GM18519 (cell line): ENCODE data around the gene GREM1.

Source experiments
- ATAC-seq: cut with Tn5 transposase; IDR thresholded peaks from one replicate; pipeline ENCODE4 v1.9.1; 2021; ENCODE audit warnings: mild to moderate bottlenecking, moderate library complexity; ENCODE audit not compliant: unreplicated experiment, low FRiP score

The GREM1 gene

DNA sequence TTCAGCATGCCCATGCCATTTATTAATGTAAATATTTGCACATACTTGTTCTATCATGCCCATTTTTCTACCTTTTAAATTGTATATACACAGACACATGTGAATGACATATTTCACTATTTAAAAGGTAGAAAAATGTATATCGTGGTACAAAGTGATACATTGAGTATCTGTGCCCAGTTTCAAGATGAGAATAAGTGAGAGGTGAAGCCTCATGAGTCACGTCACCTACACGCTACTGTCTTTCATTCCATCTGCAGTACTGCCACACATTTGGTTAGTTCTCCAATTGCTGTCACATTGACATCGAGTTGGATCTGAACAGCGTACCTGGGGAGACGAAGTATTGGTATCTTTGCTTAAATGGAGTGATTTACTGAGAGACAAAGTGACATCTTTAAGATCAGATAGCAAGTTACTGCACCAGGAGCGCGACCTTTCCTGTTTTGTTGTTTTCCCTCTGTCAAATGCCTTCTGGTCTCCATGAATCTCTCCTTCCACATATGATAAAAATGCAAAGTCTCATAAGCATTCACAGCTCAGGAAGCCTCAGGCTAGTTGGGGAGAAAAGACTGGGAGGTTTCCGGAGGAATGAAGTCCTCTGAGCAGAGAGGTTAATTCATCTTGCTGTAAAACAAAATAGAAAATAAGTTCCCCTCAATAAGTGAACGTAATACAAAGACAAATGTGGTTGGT is 12.0 kb downstream of the GREM1 start:
- no peak for ATAC-seq

DNA sequence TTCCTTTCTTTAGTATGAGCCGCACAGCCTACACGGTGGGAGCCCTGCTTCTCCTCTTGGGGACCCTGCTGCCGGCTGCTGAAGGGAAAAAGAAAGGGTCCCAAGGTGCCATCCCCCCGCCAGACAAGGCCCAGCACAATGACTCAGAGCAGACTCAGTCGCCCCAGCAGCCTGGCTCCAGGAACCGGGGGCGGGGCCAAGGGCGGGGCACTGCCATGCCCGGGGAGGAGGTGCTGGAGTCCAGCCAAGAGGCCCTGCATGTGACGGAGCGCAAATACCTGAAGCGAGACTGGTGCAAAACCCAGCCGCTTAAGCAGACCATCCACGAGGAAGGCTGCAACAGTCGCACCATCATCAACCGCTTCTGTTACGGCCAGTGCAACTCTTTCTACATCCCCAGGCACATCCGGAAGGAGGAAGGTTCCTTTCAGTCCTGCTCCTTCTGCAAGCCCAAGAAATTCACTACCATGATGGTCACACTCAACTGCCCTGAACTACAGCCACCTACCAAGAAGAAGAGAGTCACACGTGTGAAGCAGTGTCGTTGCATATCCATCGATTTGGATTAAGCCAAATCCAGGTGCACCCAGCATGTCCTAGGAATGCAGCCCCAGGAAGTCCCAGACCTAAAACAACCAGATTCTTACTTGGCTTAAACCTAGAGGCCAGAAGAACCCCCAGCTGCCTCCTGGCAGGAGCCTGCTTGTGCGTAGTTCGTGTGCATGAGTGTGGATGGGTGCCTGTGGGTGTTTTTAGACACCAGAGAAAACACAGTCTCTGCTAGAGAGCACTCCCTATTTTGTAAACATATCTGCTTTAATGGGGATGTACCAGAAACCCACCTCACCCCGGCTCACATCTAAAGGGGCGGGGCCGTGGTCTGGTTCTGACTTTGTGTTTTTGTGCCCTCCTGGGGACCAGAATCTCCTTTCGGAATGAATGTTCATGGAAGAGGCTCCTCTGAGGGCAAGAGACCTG is 13.2 kb downstream of the GREM1 start:
- ATAC-seq, result no peak

DNA sequence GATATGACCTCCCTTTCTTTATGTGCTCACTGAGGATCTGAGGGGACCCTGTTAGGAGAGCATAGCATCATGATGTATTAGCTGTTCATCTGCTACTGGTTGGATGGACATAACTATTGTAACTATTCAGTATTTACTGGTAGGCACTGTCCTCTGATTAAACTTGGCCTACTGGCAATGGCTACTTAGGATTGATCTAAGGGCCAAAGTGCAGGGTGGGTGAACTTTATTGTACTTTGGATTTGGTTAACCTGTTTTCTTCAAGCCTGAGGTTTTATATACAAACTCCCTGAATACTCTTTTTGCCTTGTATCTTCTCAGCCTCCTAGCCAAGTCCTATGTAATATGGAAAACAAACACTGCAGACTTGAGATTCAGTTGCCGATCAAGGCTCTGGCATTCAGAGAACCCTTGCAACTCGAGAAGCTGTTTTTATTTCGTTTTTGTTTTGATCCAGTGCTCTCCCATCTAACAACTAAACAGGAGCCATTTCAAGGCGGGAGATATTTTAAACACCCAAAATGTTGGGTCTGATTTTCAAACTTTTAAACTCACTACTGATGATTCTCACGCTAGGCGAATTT is 14.9 kb downstream of the GREM1 start:
- no peak for ATAC-seq

DNA sequence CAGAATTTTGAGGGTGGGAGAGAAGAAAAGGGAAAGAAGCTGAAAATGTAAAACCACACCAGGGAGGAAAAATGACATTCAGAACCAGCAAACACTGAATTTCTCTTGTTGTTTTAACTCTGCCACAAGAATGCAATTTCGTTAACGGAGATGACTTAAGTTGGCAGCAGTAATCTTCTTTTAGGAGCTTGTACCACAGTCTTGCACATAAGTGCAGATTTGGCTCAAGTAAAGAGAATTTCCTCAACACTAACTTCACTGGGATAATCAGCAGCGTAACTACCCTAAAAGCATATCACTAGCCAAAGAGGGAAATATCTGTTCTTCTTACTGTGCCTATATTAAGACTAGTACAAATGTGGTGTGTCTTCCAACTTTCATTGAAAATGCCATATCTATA is 15.5 kb downstream of the GREM1 start:
- no peak for ATAC-seq

DNA sequence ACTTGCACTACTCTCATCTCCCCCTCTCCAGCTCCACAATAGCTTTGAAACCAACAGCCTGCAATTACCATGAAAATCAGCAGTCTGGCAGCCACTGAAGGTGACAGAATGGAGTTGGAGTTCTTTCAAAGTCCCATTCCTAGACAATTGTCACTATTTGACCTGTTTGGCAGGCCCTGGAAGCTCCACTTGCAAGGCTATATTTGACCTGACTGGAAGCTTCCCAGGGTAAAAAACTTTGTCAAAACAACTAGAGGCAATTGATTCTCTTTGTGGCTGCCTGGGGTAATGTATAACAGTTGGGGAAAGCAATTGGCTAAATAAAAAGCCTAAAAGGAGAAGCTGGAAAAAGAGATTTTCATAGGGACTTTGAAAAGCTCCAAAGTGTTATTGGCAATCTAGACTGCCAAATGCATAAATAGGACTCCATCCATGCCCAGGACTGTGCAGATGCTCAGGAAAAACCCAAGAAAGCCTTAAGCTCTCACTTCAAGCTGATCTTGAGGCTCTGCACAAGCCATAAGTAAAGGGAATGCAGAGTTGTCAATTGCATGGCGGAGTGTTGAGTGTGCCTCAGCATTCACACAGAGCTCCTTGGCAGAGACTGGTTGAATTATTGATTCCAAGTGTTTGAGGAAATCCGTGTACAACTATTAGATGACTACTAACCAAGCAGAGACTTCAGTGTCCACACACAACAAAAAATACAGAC is 18.3 kb downstream of the GREM1 start:
- no peak for ATAC-seq

DNA sequence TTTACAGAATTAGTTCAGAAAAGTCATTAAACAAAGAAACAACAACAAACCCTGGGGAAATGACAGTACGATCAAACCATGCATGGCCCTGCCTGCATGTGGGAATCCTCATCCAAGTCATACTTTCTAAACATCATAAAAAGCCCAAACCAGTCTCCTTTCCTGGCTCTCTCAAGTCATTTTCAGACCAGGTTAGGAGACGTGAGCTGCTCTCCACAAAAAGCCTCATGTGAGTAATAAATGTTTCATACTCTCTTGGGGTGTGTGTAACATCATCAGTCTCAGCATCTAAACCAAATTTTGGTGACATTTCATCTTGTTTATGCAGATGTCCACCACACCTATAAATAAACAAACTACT is 18.9 kb downstream of the GREM1 start:
- no peak for ATAC-seq

DNA sequence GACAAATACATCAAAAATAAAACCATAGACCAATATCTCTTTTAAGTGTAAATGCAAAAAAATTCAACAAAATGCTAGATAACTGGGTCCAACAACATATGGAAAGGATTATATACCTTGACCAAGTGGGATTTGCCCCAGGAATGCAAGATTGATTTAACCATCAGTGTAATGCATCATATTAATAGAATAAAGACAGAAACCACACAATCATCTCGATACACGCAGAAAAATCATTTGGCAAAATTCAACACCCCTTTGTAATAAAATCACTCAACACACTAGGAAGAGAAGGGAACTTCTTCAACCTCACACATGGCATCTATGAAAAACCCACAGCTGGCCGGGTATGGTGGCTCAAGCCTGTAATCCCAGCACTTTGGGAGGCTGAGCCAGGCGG is 19.5 kb downstream of the GREM1 start:
- no peak for ATAC-seq

DNA sequence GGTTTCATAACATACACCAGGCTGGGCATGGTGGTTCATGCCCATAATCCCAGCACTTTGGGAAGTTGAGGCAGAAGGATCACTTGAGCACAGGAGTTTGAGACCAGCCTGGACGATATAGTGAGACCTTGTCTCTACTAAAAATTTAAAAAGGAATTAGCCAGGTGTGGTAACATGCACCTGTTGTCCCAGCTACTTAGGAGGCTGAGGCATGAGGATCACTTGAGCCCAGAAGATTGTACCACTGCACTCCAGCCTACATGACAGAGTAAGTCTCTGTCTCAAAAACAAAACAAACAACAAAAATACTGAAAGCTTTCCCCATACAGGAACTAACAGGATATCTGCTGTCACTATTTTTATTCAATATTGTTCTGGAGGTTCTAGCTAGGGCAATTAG is 20.9 kb downstream of the GREM1 start:
- no peak for ATAC-seq

DNA sequence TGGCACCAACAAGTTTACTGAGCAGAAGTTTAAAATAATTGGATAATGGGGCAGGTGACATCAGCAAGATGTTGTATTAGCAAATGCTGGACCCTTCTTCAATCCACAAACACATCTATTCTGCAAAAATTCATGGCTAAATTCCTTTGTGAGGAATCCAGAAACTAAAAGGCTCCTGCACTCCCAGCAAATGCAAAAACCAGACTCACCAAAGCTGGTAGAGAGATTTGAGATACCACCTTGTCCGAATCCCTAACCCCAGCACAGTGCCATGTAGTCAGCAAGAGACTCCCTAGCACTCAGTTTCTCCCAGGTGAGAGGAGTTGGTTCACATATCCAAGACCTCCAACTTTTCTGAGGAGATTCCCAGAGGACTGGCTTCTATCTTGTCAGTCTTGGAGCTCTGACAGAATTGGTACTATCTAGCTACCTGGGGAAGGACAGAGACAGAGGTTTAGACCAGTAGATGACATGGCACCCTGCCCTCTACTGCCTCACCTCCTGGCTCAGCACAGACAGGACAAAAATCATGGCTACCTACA is 21.8 kb downstream of the GREM1 start:
- ATAC-seq, result no peak

DNA sequence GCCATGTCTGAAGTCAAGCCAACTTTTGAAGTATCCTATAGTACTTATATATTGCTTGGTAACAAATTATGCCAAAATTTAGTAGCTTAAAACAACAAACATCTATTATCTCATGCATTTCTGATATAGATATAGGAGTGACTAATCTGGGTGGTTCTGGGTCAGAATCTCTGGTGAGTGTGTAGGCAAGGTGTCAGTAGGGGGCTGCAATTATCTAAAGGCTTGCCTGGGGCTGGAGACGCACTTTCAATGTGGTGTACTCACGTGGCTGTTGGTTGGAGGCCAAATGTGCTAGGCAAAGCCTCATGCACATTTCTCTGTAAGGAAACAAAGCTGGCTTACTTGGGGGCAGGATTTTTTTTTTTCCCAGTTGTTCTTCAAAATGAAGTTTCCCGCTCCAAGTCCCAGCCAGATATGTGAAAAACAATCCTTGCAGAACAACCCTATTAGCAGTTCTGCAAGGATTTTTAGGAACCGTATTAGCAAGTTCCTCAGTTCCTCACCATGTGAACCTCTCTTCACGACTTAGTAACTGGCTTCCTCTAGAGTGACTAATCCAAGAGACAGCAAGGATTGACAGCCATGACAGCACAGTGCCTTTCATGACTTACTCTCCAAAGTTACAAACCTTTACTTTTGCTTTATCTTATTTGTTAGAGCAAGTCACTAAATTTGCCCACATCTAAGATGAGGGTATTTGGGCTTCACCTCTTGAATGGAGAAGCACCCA is 25.8 kb downstream of the GREM1 start:
- ATAC-seq, result no peak

DNA sequence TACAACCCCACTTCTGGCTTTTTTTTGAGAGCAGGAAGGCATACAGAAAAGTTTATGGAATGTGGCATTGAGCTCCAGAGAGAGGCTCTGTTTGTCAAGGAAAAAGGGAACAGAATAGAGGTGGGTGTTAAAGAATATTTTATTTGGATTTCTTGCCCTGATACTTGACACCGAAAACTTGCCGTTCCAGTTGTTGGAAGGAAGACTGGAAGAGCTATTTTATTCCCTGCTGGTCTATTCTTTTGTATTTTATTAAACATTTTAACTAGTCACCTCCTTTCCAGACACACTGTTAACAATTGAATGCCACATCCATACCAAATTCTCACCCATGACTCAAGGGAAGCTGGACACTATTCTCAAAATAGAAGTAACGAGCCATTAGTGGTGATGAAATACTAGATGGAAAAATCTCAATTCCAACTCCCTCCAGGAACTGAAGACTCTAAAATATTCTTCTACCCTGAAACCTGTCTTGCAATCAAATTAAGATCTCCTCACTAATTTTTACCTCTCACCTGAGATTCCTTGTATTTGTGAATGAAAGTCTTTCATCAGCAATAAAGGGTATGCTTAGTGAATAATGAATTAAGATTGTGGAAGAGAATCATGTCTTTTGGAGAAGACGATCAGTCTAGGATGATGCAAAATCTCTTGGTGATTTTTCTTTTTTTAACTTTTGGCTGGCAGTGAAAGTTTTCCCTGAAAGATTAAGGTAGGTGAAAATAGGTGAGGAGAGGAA is 28.5 kb downstream of the GREM1 start:
- no peak for ATAC-seq

DNA sequence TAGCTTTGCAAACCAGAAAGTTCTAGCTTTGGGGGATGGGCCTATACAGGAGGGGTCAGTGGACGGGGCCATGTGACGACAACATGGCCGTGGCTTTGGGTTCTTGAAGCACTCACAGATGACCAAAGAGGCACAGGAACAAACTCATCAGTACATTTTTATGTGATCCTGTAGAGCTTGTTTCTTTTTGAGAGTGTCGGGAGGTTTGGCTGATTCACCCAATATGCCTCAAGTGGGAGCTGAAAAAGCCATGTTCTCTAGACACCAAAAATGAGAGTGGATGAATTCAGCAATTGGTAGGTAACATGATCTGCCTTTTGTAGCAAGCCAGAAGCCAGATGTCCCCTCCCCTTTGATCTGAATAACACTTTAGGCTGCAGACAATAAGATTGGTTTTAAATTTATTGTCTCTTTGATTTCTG is 30.1 kb downstream of the GREM1 start:
- no peak for ATAC-seq

DNA sequence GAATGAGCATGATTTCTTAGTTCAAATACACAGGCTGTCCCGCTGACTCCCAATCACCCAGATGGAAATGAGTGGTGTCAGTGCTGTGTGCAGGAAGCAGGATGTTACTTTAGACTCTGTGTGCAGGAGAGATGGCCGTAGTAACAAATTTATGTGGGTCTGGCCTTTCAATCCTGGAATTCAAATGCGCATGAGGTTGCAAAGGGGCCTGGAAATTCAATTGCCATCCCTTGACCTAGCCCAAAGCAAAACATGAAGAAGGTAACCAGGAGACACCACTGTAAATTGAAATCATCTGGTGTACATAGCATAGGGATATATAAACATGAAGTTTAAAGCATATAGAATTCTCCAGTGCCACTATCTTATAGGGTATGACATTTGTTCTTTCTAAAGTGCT is 33.2 kb downstream of the GREM1 start:
- ATAC-seq, result no peak

DNA sequence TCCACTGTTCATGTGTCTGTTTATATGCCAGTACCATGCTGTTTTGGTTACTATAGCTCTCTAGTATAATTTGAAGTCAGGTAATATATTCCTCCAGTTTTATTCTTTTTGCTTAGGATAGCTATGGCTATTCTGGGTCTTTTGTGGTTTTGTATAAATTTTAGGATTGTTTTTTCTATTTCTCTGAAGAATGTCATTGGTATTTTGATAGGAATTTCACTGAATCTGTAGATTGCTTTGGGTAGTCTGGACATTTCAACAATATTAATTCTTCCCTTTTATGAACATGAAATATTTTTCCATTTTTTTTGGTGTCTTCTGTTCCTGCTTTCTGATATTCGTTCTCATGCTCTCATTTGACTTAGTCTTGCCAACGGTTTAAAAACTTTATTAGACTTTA is 39.6 kb downstream of the GREM1 start:
- no peak for ATAC-seq

DNA sequence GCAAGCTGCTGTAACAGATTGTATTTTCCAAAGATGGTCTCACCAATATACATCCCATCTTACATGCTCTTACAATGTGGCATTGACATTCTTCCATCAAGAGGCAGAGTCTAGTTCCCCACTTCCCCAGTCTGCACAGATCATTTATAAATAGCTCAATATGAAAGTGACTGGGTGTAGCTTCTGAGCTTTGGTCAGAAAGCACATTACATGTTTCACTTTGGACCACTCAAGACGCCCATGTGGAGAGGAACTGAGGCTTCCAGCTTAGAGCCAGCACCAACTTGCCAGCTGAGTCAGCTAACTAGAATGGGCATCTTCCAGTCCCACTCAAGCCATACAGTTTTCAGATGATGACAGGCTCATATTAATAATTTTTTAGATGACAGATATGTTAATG is 45.5 kb downstream of the GREM1 start:
- no peak for ATAC-seq

DNA sequence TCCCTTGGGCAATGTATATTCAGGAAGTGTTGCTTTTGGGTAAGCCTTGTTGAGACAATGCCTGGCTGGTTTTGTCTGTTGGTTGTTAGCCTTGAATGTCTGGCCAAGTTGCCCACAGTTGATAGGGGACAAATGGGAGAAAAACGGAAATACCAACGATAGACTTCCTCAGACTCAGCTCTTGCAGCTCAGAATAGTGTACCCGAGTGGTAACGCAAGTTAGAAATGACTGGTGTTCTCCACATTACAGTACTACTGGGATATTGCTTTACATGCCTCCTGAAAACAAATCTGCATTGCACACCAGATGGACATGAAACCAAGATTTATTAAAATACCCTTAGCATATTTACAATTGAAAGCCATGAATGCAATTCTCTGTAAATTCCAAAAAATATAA is 47.4 kb downstream of the GREM1 start:
- ATAC-seq, result no peak

DNA sequence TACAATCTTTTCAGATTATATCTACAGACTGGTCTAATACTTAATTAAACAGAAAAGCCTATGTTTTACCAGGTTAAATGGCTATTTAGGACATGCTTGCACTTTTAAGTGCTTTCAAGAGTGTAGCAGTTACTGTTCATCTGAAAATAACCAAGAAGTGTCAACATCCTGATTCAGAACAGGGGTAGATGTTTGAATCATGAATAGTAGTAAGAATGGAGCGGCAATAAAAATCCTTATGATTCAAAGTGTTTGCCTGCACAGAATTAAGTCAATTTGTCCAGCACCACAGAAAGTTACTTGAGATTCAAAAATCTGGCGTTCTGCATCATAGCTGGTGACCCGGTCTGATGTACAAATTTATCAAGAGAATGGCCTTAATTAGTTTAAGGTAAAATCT is 48.3 kb downstream of the GREM1 start:
- no peak for ATAC-seq

DNA sequence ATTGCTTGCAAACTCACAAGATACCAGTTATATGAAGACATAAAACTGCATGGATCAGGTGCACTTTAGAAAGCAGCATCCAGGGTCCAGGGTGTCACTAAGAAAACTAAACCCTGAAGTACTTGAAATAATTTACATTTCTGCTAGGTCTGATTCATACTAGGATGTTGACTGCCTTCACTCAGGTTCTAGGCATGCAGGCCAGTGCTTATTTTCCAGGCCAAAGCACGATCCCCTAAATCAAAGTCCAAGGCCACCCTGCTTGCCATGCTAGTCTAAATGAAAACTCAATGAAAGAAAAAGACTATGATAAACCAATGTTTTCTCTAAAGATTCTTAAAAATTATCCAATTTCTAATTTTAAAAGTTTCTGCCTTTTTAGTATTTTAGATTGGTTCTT is 49.4 kb downstream of the GREM1 start:
- ATAC-seq, result no peak

DNA sequence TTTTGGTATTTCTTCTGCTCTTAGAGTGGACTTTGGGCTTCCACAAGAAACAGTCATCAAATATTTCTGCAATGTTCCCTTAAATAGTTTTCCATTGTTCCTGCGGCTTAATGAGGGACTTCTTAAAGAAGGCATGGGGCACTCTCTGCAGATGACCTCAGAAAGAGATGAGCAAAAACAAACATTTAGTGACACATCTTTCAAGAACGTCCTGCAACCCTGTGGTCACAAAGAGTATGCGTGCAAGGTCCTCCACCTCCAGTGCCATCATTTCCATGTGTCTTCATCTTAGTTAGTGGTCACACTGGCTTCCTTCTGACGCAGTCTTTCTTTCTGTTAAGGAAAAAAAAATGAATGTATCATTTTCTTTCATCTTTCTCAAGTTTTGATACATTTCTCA is 56.2 kb downstream of the GREM1 start:
- no peak for ATAC-seq
